SK-N-SH (cell line): Measurements from ENCODE around the gene RRAD. TPM values are rescaled to one million over a fixed set of nuclear protein-coding genes. Genes with fewer than 3 reads are reported as not detected.

Source experiments
- CTCF ChIA-PET: fragments of 300-600, 350-600 bp; formaldehyde crosslinking; extraction: SDS; loops from one replicate; lab custom pipeline; 2021; lab: Yijun Ruan, JAX
- POLR2A ChIA-PET: fragments of 350-600 bp; sonication (Branson Sonifier 250); formaldehyde crosslinking; extraction: SDS; loops from one replicate; lab custom pipeline; 2020; ENCODE audit warnings: antibody characterized with exemption, inconsistent platforms; lab: Yijun Ruan, JAX
- DNase-seq: peaks from one replicate; pipeline ENCODE4 v3.0.0; 2012
- H2AFZ ChIP-seq: fragments of 200-600 bp; sonication (generic); 2 replicates; pipeline ENCODE4 v1.8.1; 2016; ENCODE audit warnings: antibody characterized with exemption, mild to moderate bottlenecking, low read depth
- H3F3A ChIP-seq: fragments of 200-600 bp; sonication (generic); replicated peaks from 2 replicates; pipeline ENCODE3; 2016; ENCODE audit warnings: antibody characterized with exemption, mild to moderate bottlenecking; ENCODE audit not compliant: insufficient read depth
- H3K27ac ChIP-seq, 2 experiments: fragments of 200-500 bp in 1 of 2; fragments of 200-600 bp in 1 of 2; sonication (Bioruptor generic) in 1 of 2; sonication (generic), shearing (Covaris generic) in 1 of 2; 2 replicates each; pipeline versions ENCODE4 v1.5.1 to v1.6.1; 2014 to 2016; ENCODE audit warnings: low read depth in 2 of 2, inconsistent platforms in 1 of 2, low read length in 1 of 2, mild to moderate bottlenecking in 1 of 2, mixed read lengths in 1 of 2
- H3K27me3 ChIP-seq: fragments of 200-600 bp; sonication (generic), shearing (Covaris generic); 2 replicates; pipeline ENCODE4 v1.6.1; 2016; ENCODE audit warnings: mixed run types; ENCODE audit not compliant: insufficient read depth
- H3K36me3 ChIP-seq, 2 experiments: fragments of 200-500 bp in 1 of 2; fragments of 200-600 bp in 1 of 2; sonication (Bioruptor generic) in 1 of 2; sonication (generic) in 1 of 2; replicated peaks in 1 of 2; 2 replicates each; pipeline versions ENCODE3 to v1.5.1; 2014 to 2016; ENCODE audit warnings: low read length in 1 of 2, mild to moderate bottlenecking in 1 of 2; ENCODE audit not compliant: insufficient read depth in 2 of 2, control insufficient read depth in 1 of 2
- H3K4me1 ChIP-seq, 2 experiments: fragments of 200-500 bp in 1 of 2; fragments of 200-600 bp in 1 of 2; sonication (Bioruptor generic) in 1 of 2; sonication (generic), shearing (Covaris generic) in 1 of 2; 2 replicates each; pipeline versions ENCODE4 v1.5.1 to v1.6.1; 2014 to 2016; ENCODE audit warnings: low read depth in 1 of 2, low read length in 1 of 2, mixed run types in 1 of 2; ENCODE audit not compliant: insufficient read depth in 2 of 2, control insufficient read depth in 1 of 2
- H3K4me2 ChIP-seq: fragments of 200-600 bp; sonication (generic), shearing (Covaris generic); 2 replicates; pipeline ENCODE4 v1.6.1; 2017; ENCODE audit warnings: mixed run types
- H3K4me3 ChIP-seq, 2 experiments: fragments of 200-500 bp in 1 of 2; fragments of 200-600 bp in 1 of 2; sonication (Bioruptor generic) in 1 of 2; sonication (generic), shearing (Covaris generic) in 1 of 2; 2 replicates each; pipeline versions ENCODE4 v1.5.1 to v1.8.1; 2014 to 2016; ENCODE audit warnings: low read depth in 2 of 2, inconsistent platforms in 1 of 2, low read length in 1 of 2, mild to moderate bottlenecking in 1 of 2, mixed read lengths in 1 of 2, moderate library complexity in 1 of 2
- H3K79me2 ChIP-seq: fragments of 200-600 bp; sonication (generic); 2 replicates; pipeline ENCODE4 v1.8.1; 2017; ENCODE audit warnings: mild to moderate bottlenecking; ENCODE audit not compliant: insufficient read depth
- H3K9ac ChIP-seq: fragments of 200-600 bp; sonication (generic); 2 replicates; pipeline ENCODE4 v1.6.1; 2017; ENCODE audit warnings: mixed run types
- H3K9me2 ChIP-seq: fragments of 200-600 bp; sonication (generic); 2 replicates; pipeline ENCODE4 v1.6.1; 2017; ENCODE audit warnings: mixed run types
- H3K9me3 ChIP-seq: fragments of 200-600 bp; sonication (generic); 2 replicates; pipeline ENCODE4 v1.6.1; 2017; ENCODE audit warnings: mixed run types, mild to moderate bottlenecking, moderate library complexity
- H4K20me1 ChIP-seq: fragments of 200-600 bp; sonication (generic); 2 replicates; pipeline ENCODE4 v1.6.1; 2017; ENCODE audit warnings: mild to moderate bottlenecking, mixed run types; ENCODE audit not compliant: insufficient read depth
- CHD2 ChIP-seq: fragments of 150-350 bp; IDR thresholded peaks from 2 replicates; pipeline ENCODE4 v1.6.1; 2018; ENCODE audit warnings: low read length; ENCODE audit not compliant: partially characterized antibody
- EP300 ChIP-seq, 2 experiments: IDR thresholded peaks; 2 replicates each; pipeline versions ENCODE4 v1.4.0 to v1.6.1; 2012; ENCODE audit warnings: borderline replicate concordance in 1 of 2, low read depth in 1 of 2, low read length in 1 of 2
- FOSL2 ChIP-seq: IDR thresholded peaks from 2 replicates; pipeline ENCODE4 v1.4.0; 2012; ENCODE audit warnings: low read depth, mild to moderate bottlenecking, moderate library complexity, borderline replicate concordance
- FOXJ3 ChIP-seq: sonication (generic); formaldehyde crosslinking; IDR thresholded peaks from 2 replicates; pipeline ENCODE4 v1.5.1; 2020; ENCODE audit warnings: mild to moderate bottlenecking, missing genetic modification reagents
- FOXM1 ChIP-seq: IDR thresholded peaks from 2 replicates; pipeline ENCODE4 v1.4.0; 2012; ENCODE audit warnings: low read depth, mild to moderate bottlenecking
- GABPA ChIP-seq: IDR thresholded peaks from 2 replicates; pipeline ENCODE4 v1.4.0; 2012; ENCODE audit warnings: low read depth, mild to moderate bottlenecking
- GATA2 ChIP-seq: sonication (generic); formaldehyde crosslinking; IDR thresholded peaks from 2 replicates; pipeline ENCODE4 v1.5.0; 2020; ENCODE audit warnings: mild to moderate bottlenecking, missing genetic modification reagents
- MEF2A ChIP-seq: IDR thresholded peaks from 2 replicates; pipeline ENCODE4 v1.4.0; 2012; ENCODE audit warnings: low read depth, borderline replicate concordance
- MXI1 ChIP-seq: IDR thresholded peaks from 2 replicates; pipeline ENCODE4 v1.6.1; 2012; ENCODE audit warnings: mild to moderate bottlenecking, low read depth, low read length, improper control_type of control experiment
- NFIC ChIP-seq: IDR thresholded peaks from 2 replicates; pipeline ENCODE4 v1.4.0; 2012; ENCODE audit warnings: borderline replicate concordance
- NRF1 ChIP-seq: IDR thresholded peaks from 2 replicates; pipeline ENCODE4 v1.6.1; 2012; ENCODE audit warnings: low read depth, mild to moderate bottlenecking, low read length
- POLR2AphosphoS5 ChIP-seq: IDR thresholded peaks from 2 replicates; pipeline ENCODE4 v1.6.1; 2012; ENCODE audit warnings: low read depth, low read length
- RFX5 ChIP-seq: IDR thresholded peaks from 2 replicates; pipeline ENCODE4 v1.6.1; 2012; ENCODE audit warnings: mild to moderate bottlenecking, improper control_type of control experiment, low read length
- RXRA ChIP-seq: IDR thresholded peaks from 2 replicates; pipeline ENCODE4 v1.4.0; 2012; ENCODE audit warnings: low read depth, mild to moderate bottlenecking, borderline replicate concordance
- SMC3 ChIP-seq: IDR thresholded peaks from 2 replicates; pipeline ENCODE4 v1.6.1; 2012; ENCODE audit warnings: low read depth, low read length, improper control_type of control experiment
- TAF1 ChIP-seq: IDR thresholded peaks from 2 replicates; pipeline ENCODE4 v1.6.1; 2012; ENCODE audit warnings: low read depth, mild to moderate bottlenecking, low read length, moderate library complexity, borderline replicate concordance
- TCF12 ChIP-seq: IDR thresholded peaks from 2 replicates; pipeline ENCODE4 v1.4.0; 2012
- TEAD4 ChIP-seq: IDR thresholded peaks from 2 replicates; pipeline ENCODE4 v1.4.0; 2012; ENCODE audit warnings: mild to moderate bottlenecking, borderline replicate concordance; ENCODE audit not compliant: insufficient read depth
- YY1 ChIP-seq: IDR thresholded peaks from 2 replicates; pipeline ENCODE4 v1.4.0; 2012; ENCODE audit warnings: low read depth, mild to moderate bottlenecking
- WGBS: methylation state at CpG from one replicate; pipeline ENCODE4 v1.1.6; 2017; ENCODE audit warnings: low lambda C conversion rate; 5-methylcytosine and 5-hydroxymethylcytosine counted together
- polyA plus RNA-seq, 3 experiments: library from polyadenylated mRNA; depleted of rRNA; stranded (reverse); fragments of >200 nt; gene quantifications; 2 replicates each; pipeline ENCODE4 v1.2.3, GENCODE V29; 2012
- TF ChIP-seq, protein P1 (sequence below): IDR thresholded peaks from 2 replicates; pipeline ENCODE4 v1.6.1; 2012; ENCODE audit warnings: mild to moderate bottlenecking, low read depth, low read length, moderate library complexity
- TF ChIP-seq, protein P2 (sequence below): IDR thresholded peaks from 2 replicates; pipeline ENCODE4 v1.4.0; 2012; ENCODE audit warnings: low read depth
- TF ChIP-seq, protein P3 (sequence below): fragments of 150-350 bp; IDR thresholded peaks from 2 replicates; pipeline ENCODE4 v1.6.1; 2016; ENCODE audit warnings: mild to moderate bottlenecking, low read depth, low read length

Gene RRAD
- polyA plus RNA-seq, 1 of the 3 experiments (the other 2 are of a cell fraction) = 9.3 TPM

DNA sequence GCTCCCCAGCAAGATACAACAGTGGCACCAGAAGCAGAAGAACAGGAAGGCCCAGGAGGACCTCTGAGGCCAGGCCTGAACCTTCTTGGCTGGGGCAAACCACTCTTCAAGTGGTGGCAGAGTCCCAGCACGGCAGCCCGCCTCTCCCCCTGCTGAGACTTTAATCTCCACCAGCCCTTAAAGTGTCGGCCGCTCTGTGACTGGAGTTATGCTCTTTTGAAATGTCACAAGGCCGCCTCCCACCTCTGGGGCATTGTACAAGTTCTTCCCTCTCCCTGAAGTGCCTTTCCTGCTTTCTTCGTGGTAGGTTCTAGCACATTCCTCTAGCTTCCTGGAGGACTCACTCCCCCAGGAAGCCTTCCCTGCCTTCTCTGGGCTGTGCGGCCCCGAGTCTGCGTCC is 47.6 kb upstream of the RRAD start (continued):
- TF ChIP-seq, protein P1, sequence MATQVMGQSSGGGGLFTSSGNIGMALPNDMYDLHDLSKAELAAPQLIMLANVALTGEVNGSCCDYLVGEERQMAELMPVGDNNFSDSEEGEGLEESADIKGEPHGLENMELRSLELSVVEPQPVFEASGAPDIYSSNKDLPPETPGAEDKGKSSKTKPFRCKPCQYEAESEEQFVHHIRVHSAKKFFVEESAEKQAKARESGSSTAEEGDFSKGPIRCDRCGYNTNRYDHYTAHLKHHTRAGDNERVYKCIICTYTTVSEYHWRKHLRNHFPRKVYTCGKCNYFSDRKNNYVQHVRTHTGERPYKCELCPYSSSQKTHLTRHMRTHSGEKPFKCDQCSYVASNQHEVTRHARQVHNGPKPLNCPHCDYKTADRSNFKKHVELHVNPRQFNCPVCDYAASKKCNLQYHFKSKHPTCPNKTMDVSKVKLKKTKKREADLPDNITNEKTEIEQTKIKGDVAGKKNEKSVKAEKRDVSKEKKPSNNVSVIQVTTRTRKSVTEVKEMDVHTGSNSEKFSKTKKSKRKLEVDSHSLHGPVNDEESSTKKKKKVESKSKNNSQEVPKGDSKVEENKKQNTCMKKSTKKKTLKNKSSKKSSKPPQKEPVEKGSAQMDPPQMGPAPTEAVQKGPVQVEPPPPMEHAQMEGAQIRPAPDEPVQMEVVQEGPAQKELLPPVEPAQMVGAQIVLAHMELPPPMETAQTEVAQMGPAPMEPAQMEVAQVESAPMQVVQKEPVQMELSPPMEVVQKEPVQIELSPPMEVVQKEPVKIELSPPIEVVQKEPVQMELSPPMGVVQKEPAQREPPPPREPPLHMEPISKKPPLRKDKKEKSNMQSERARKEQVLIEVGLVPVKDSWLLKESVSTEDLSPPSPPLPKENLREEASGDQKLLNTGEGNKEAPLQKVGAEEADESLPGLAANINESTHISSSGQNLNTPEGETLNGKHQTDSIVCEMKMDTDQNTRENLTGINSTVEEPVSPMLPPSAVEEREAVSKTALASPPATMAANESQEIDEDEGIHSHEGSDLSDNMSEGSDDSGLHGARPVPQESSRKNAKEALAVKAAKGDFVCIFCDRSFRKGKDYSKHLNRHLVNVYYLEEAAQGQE = no peak
- no peak for TF ChIP-seq EP300 (IDR thresholded peaks at IDR 0.05; ENCODE audit: borderline replicate concordance in 1 of 2, low read depth in 1 of 2, low read length in 1 of 2)
- TF ChIP-seq FOXM1 = no peak
- TF ChIP-seq TAF1 = no peak
- TF ChIP-seq YY1 = no peak

DNA sequence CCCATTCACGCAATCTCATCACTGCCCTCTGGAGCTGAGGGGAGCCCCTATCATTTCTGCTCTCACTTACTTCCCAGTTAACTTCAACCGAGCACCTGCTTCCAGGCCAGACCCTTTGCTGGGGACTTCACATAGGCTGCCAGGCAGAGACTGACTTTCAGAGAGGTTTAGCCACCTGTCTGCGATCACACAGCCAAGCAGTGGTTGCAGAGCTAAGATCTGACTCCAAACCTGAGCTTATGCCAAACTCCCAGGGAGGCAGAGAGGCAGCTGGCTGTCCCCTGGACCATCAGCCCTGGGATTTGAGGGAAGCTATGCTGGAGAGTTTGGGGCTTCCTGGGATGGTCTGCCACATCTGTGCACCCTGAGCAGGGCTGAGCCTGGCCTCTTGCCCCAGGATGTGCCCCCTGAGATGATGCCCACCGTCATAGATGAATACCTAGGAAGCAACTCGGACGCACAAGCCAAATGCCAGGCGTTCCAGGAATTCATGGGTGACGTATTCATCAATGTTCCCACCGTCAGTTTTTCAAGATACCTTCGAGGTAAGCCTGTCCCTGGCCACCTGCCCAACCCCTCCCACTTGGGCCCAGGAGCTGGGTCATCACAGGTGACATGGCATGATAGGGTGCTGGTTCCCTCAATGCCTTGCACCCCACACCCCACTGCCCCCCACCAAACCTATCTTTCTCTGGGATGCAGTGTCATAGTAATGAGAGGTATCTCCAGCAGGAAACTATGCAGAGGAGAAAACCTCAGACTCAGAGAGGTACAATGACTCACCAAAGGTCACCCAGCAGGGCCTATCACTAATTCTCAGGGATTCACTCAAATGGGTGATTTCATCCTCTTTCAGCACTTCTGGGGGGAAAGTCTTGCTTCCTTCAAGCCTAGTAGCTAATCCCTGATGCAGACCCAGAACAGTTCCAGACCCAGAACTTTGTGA is 45.7 kb upstream of the RRAD start:
- H3K9me2 ChIP-seq = no peaks in the 10 kb centered on the region
- H2AFZ ChIP-seq = no peak overlapping the region
- no peaks in the 10 kb centered on the region for H3K4me1 ChIP-seq
- DNase-seq = no peak
- POLR2A ChIA-PET = no interaction called here
- H3K4me2 ChIP-seq = no peak overlapping the region
- no peak overlapping the region for H3K9ac ChIP-seq
- no peaks in the 10 kb centered on the region for H4K20me1 ChIP-seq
- H3K9me3 ChIP-seq = no peaks in the 10 kb centered on the region
- WGBS = 70% methylated on average over 10 of the region's 10 CpGs
- H3K27me3 ChIP-seq = no peaks in the 10 kb centered on the region
- no peak overlapping the region for H3K4me3 ChIP-seq
- CTCF ChIA-PET = interaction anchor here (1.3 to 3.6 kb wide), 8 partner anchors 10 to 203 kb away, joined by 3 to 14 read pairs (median 4); partner anchors contain the start of gene CES3
- no peaks in the 10 kb centered on the region for H3K36me3 ChIP-seq
- TF ChIP-seq MXI1 = no peak
- no peak for TF ChIP-seq POLR2AphosphoS5
- TF ChIP-seq FOXJ3 (CRISPR knock-in tag) = no peak
- TF ChIP-seq CHD2 = no peak
- TF ChIP-seq TEAD4 = no peak
- TF ChIP-seq, protein P2, sequence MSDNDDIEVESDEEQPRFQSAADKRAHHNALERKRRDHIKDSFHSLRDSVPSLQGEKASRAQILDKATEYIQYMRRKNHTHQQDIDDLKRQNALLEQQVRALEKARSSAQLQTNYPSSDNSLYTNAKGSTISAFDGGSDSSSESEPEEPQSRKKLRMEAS = no peak
- no peak for TF ChIP-seq MEF2A
- no peak for TF ChIP-seq NFIC
- TF ChIP-seq TAF1 = no peak
- TF ChIP-seq SMC3 = no peak
- no peak for TF ChIP-seq GABPA
- no peak for TF ChIP-seq YY1
- no peak for TF ChIP-seq NRF1
- TF ChIP-seq GATA2 (CRISPR knock-in tag) = no peak
- TF ChIP-seq RXRA = no peak
- TF ChIP-seq FOSL2 = no peak
- no peak for TF ChIP-seq RFX5
- no peak for TF ChIP-seq TCF12
- TF ChIP-seq, protein P3, sequence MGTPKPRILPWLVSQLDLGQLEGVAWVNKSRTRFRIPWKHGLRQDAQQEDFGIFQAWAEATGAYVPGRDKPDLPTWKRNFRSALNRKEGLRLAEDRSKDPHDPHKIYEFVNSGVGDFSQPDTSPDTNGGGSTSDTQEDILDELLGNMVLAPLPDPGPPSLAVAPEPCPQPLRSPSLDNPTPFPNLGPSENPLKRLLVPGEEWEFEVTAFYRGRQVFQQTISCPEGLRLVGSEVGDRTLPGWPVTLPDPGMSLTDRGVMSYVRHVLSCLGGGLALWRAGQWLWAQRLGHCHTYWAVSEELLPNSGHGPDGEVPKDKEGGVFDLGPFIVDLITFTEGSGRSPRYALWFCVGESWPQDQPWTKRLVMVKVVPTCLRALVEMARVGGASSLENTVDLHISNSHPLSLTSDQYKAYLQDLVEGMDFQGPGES = no peak
- no peaks in the 10 kb centered on the region for H3F3A ChIP-seq
- no peaks in the 10 kb centered on the region for H3K79me2 ChIP-seq
- H3K27ac ChIP-seq = no peak overlapping the region
